ENCODE measurements around the gene NFIB.

NFIB gene

DNA sequence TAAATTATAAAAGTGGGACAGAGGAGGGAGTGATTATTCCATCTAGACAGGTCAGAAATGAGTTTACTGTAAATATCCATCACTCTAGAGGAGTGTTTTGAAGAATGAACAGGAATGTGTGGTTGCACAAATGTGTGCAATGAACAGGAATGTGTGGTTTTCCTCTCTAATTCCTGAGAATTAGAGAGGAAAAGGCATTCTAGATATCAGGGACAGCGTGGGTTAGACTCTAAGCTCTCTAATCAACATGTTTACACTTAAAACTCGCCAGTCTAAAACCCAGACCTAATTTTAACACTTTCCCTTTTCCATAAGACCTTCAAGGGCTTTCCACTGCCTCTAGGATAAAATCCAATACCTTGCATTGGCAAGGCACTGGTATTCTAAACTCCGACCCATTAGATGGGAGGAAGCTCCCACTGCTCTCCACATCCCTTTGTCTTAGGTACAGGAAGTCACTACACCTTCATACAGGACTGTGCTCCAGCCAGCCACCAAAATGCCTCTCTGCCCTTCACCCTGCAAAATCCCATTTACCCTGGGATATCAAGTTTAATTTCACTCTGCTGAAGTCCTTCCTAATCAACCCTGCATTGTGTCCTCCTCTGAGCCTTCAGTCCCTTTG lies 67.9 kb downstream of the NFIB start:
- no peak overlapping the region for H3K4me3 ChIP-seq (ENCODE audit: low read length)
- peak; percentile 68 for DNase-seq (ENCODE audit: low read depth)
- TF ChIP-seq, protein P1, sequence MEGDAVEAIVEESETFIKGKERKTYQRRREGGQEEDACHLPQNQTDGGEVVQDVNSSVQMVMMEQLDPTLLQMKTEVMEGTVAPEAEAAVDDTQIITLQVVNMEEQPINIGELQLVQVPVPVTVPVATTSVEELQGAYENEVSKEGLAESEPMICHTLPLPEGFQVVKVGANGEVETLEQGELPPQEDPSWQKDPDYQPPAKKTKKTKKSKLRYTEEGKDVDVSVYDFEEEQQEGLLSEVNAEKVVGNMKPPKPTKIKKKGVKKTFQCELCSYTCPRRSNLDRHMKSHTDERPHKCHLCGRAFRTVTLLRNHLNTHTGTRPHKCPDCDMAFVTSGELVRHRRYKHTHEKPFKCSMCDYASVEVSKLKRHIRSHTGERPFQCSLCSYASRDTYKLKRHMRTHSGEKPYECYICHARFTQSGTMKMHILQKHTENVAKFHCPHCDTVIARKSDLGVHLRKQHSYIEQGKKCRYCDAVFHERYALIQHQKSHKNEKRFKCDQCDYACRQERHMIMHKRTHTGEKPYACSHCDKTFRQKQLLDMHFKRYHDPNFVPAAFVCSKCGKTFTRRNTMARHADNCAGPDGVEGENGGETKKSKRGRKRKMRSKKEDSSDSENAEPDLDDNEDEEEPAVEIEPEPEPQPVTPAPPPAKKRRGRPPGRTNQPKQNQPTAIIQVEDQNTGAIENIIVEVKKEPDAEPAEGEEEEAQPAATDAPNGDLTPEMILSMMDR (conservative IDR thresholded peaks at IDR 0.05; ENCODE audit: low read length), result no peak

- TF ChIP-seq, protein P1 (conservative IDR thresholded peaks at IDR 0.05; ENCODE audit: low read length), result no peak
- no peak for DNase-seq (ENCODE audit: low read depth)
These were observed 70.4 kb downstream of the NFIB start for GRCh38 chr9:14243514-14244042.

DNA sequence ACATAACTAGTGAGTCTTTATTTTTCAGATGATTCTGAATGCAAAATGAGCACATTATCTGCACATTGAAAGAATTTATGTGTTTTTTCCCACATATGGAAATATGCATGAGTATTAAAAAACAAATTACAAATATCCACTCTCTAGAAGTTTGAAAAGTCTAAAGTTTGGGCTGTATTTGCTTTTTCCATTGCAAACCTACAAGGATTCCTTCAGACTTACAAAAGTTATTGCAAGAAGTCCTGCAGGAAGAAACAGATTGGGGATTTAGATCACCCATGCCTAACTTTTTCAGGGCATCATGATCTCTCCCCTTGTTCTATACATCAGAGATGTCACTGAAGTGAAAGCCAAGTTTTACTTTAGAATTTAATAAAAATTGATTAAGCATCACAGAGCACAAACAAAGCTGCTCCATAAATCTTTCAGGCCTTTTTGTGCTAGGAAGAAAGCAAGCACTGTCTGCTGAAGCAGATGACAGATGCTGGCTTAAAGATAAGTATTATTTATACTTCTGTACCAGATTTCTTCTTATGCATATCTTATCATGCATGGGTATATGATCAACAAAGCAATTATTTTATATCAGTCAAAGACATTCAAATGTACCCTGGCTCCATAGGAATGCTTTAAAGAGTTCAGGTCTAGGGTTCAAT lies 71.7 kb downstream of the NFIB start:
- TF ChIP-seq, protein P1 (conservative IDR thresholded peaks at IDR 0.05; ENCODE audit: low read length), result no peak
- no peak for DNase-seq (ENCODE audit: low read depth)
- H3K4me3 ChIP-seq (ENCODE audit: low read length), result no peak overlapping the region

More at GRCh38 chr9:14243514-14244042, 70.4 kb downstream of the NFIB start:
- H3K4me3 ChIP-seq (ENCODE audit: low read length), result no peak overlapping the region

- DNase-seq (ENCODE audit: low read depth), result no peak
- no peak overlapping the region for H3K4me3 ChIP-seq (ENCODE audit: low read length)
- TF ChIP-seq, protein P1 (conservative IDR thresholded peaks at IDR 0.05; ENCODE audit: low read length), result no peak
These were observed 73.4 kb downstream of the NFIB start for GRCh38 chr9:14240537-14240936.

DNA sequence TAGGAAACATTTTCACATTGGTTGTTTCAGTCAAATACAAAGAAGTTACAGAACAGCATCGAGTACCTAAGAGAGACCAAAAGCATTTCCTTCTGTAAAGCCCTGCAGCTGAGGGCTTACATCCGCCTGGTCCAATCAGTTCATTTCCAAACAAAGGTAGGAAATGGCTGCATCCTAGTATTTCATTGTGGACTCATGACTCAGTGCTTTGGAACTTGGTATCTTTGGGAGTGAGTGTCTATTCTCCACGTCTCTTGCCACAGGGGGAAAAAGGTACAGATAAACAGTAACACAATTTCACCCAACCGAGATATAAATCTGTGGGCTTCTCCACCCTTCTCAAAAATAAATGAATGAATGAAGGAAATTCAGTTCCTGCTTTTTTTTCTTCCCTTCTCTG lies 75.4 kb downstream of the NFIB start:
- DNase-seq (ENCODE audit: low read depth), result no peak
- H3K4me3 ChIP-seq (ENCODE audit: low read length), result no peak overlapping the region
- TF ChIP-seq, protein P1 (conservative IDR thresholded peaks at IDR 0.05; ENCODE audit: low read length), result no peak

DNA sequence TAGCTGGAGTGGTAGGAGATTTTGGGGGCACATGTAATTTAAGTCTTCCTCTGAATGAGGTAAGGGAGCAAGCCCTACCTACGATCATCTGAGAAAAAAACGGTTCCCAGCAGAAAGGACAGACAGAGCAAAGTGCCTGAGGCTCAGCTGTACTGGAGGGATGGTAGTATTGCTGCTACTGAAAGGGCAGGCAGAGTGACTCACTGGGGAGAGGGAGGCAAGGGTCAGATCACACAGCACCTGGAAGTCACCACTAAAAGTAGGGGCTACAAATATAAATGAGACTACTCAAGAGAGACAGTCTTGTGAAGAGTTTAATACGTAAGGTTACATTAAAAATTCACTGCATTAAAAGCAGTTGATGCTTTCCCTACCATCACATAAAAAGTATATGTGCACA lies 75.9 kb downstream of the NFIB start:
- no peak overlapping the region for H3K4me3 ChIP-seq (ENCODE audit: low read length)
- no peak for DNase-seq (ENCODE audit: low read depth)
- TF ChIP-seq, protein P1 (conservative IDR thresholded peaks at IDR 0.05; ENCODE audit: low read length), result no peak

GRCh38 chr9:14236591-14236990 lies 77.3 kb downstream of the NFIB start:
- TF ChIP-seq, protein P1 (conservative IDR thresholded peaks at IDR 0.05; ENCODE audit: low read length), result no peak
- no peak overlapping the region for H3K4me3 ChIP-seq (ENCODE audit: low read length)
- DNase-seq (ENCODE audit: low read depth), result no peak
